Keratinocyte (primary cell): ENCODE results near the gene CLCA1. TPM values are rescaled to one million over a fixed set of nuclear protein-coding genes. Genes with fewer than 3 reads are reported as not detected.

ENCODE experiments used
- DNase-seq: peaks from one replicate; pipeline ENCODE4 v3.0.0-alpha.2; 2011; ENCODE audit warnings: low read depth, missing footprints, low spot score
- FAIRE-seq: peaks from 2 replicates; lab custom pipeline; 2011; peaks lifted over from hg19 to GRCh38; lab: Jason Lieb, UNC
- H2AFZ ChIP-seq: 2 replicates; pipeline ENCODE4 v1.6.0; 2012; ENCODE audit warnings: low read length, control low read depth, inconsistent platforms; ENCODE audit not compliant: control insufficient read depth
- H3K27ac ChIP-seq: 2 replicates; pipeline ENCODE4 v1.5.1; 2011; ENCODE audit warnings: low read length; ENCODE audit not compliant: control insufficient read depth, insufficient read depth
- H3K27me3 ChIP-seq: 3 replicates; pipeline ENCODE4 v1.6.0; 2011; ENCODE audit warnings: low read length; ENCODE audit not compliant: control insufficient read depth, insufficient read depth; ENCODE audit errors: extremely low read depth
- H3K36me3 ChIP-seq, 2 experiments: 2 replicates in 1 of 2; 3 replicates in 1 of 2; pipeline ENCODE4 v1.5.1; 2011; ENCODE audit warnings: low read length in 2 of 2, mild to moderate bottlenecking in 1 of 2; ENCODE audit not compliant: control insufficient read depth in 2 of 2, insufficient read depth in 2 of 2; ENCODE audit errors: extremely low read depth in 1 of 2
- H3K4me1 ChIP-seq: 3 replicates; pipeline ENCODE4 v1.5.1; 2011; ENCODE audit warnings: low read length; ENCODE audit not compliant: control insufficient read depth, insufficient read depth; ENCODE audit errors: extremely low read depth
- H3K4me2 ChIP-seq: 3 replicates; pipeline ENCODE4 v1.6.0; 2011; ENCODE audit warnings: low read depth, low read length; ENCODE audit not compliant: control insufficient read depth, insufficient read depth; ENCODE audit errors: extremely low read depth
- H3K4me3 ChIP-seq, 3 experiments: fragments of 200-600 bp in 1 of 3; sonication (generic) in 1 of 3; 2 replicates in 2 of 3; 3 replicates in 1 of 3; pipeline ENCODE4 v1.5.1; 2011 to 2016; ENCODE audit warnings: low read length in 3 of 3, mild to moderate bottlenecking in 3 of 3, control low read depth in 2 of 3, inconsistent platforms in 1 of 3, low read depth in 1 of 3, mixed read lengths in 1 of 3, mixed run types in 1 of 3, moderate library complexity in 1 of 3; ENCODE audit not compliant: control insufficient read depth in 2 of 3, insufficient read depth in 2 of 3; ENCODE audit errors: extremely low read depth in 1 of 3
- H3K79me2 ChIP-seq: 2 replicates; pipeline ENCODE4 v1.6.0; 2012; ENCODE audit warnings: low read length; ENCODE audit not compliant: control insufficient read depth, insufficient read depth
- H3K9ac ChIP-seq: 3 replicates; pipeline ENCODE4 v1.6.0; 2011; ENCODE audit warnings: low read length; ENCODE audit not compliant: control insufficient read depth, insufficient read depth; ENCODE audit errors: extremely low read depth
- H3K9me1 ChIP-seq: 3 replicates; pipeline ENCODE4 v1.6.0; 2011; ENCODE audit warnings: low read length; ENCODE audit not compliant: control insufficient read depth, insufficient read depth; ENCODE audit errors: extremely low read depth
- H3K9me3 ChIP-seq: 2 replicates; pipeline ENCODE4 v1.5.1; 2012; ENCODE audit warnings: low read depth, low read length; ENCODE audit not compliant: control insufficient read depth
- H4K20me1 ChIP-seq: 3 replicates; pipeline ENCODE4 v1.6.0; 2011; ENCODE audit warnings: low read length; ENCODE audit not compliant: control insufficient read depth, insufficient read depth; ENCODE audit errors: extremely low read depth
- EZH2 ChIP-seq: IDR thresholded peaks from one replicate; pipeline ENCODE4 v1.6.1; 2012; ENCODE audit warnings: inconsistent platforms, mild to moderate bottlenecking, low read length, moderate library complexity
- dilution Hi-C: fragments of 300-500 bp; cut with MboI; formaldehyde crosslinking; loops from one replicate; pipeline ENCODE4 v1.7.0; 2020; ENCODE audit warnings: low sequenced_read_pairs; ENCODE audit not compliant: extremely low pct_ligation_motif_present
- polyA plus RNA-seq, 5 experiments: library from polyadenylated mRNA; depleted of rRNA in 3 of 5; stranded (reverse) in 3 of 5; stranded (forward) in 1 of 5; unstranded in 1 of 5; fragments of >200 nt; gene quantifications; 1 replicate in 1 of 5; 2 replicates in 3 of 5; 3 replicates in 1 of 5; pipeline versions ENCODE4 v1.2.1 to v1.2.3, GENCODE V29; 2011 to 2012; ENCODE audit warnings: missing spikeins in 2 of 5, low read depth in 1 of 5, low replicate concordance in 1 of 5
- TF ChIP-seq, protein P1 (sequence below), 3 experiments: IDR thresholded peaks in 1 of 3; conservative IDR thresholded peaks in 1 of 3; optimal IDR thresholded peaks in 1 of 3; 2 replicates in 2 of 3; 3 replicates in 1 of 3; pipeline versions ENCODE3 to v1.5.1; 2011; ENCODE audit warnings: low read length in 3 of 3, mild to moderate bottlenecking in 3 of 3, moderate library complexity in 2 of 3, control low read depth in 1 of 3, inconsistent platforms in 1 of 3; ENCODE audit not compliant: insufficient read depth in 2 of 3; ENCODE audit errors: extremely low read depth in 1 of 3

Gene CLCA1
- polyA plus RNA-seq, 1 donor (not counting 4 experiments of a cell fraction or from before 2014, with no cell fraction given), result 0.04 TPM

DNA sequence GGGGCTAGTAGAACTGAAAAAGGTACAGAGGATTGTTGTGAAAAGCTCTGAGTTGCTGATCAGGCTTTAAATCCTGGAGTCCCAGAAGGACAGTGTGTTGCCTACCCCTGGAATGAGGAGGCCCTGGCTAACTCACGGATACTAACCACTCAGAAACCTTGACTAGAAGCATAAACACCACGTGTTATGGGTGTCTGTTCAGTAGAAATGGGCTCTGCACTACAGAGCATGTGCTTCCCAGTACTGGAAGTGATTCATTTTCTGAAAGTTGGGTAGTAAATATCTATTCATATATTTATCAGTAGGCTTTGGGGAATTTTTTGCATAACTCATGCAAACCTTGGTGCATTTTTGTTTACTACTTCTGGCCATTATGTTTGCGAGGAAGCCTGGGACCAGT is 15.1 kb upstream of the CLCA1 start:
- no peak for FAIRE-seq

DNA sequence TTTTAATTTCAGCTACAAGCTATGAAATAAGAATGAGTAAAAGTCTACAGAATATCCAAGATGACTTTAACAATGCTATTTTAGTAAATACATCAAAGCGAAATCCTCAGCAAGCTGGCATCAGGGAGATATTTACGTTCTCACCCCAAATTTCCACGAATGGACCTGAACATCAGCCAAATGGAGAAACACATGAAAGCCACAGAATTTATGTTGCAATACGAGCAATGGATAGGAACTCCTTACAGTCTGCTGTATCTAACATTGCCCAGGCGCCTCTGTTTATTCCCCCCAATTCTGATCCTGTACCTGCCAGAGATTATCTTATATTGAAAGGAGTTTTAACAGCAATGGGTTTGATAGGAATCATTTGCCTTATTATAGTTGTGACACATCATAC is 13.7 kb upstream of the CLCA1 start:
- TF ChIP-seq, protein P1, sequence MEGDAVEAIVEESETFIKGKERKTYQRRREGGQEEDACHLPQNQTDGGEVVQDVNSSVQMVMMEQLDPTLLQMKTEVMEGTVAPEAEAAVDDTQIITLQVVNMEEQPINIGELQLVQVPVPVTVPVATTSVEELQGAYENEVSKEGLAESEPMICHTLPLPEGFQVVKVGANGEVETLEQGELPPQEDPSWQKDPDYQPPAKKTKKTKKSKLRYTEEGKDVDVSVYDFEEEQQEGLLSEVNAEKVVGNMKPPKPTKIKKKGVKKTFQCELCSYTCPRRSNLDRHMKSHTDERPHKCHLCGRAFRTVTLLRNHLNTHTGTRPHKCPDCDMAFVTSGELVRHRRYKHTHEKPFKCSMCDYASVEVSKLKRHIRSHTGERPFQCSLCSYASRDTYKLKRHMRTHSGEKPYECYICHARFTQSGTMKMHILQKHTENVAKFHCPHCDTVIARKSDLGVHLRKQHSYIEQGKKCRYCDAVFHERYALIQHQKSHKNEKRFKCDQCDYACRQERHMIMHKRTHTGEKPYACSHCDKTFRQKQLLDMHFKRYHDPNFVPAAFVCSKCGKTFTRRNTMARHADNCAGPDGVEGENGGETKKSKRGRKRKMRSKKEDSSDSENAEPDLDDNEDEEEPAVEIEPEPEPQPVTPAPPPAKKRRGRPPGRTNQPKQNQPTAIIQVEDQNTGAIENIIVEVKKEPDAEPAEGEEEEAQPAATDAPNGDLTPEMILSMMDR (optimal IDR thresholded peaks at IDR 0.05 in 1 of 3, IDR thresholded peaks at IDR 0.05 in 1 of 3, conservative IDR thresholded peaks at IDR 0.05 in 1 of 3; ENCODE audit: extremely low read depth in 1 of 3, insufficient read depth in 2 of 3, low read length in 3 of 3), result no peak
- no peak for TF ChIP-seq EZH2
- Histone ChIP-seq H2AFZ (no peak overlapping the region), H3K9ac (no peak overlapping the region), H3K27me3 (no peaks in the 10 kb centered on the region), H3K9me1 (no peaks in the 10 kb centered on the region), H3K4me3 (no peak overlapping the region), H3K27ac (no peak overlapping the region), H3K4me1 (no peaks in the 10 kb centered on the region), H3K4me2 (no peak overlapping the region), H3K36me3 (peaks cover 15 to 18% of the 10 kb centered on the region in 2 experiments), H3K9me3 (no peaks in the 10 kb centered on the region), H4K20me1 (no peaks in the 10 kb centered on the region), H3K79me2 (no peaks in the 10 kb centered on the region)
- FAIRE-seq (no peak), DNase-seq (no peak)
- dilution Hi-C loops, result no loop called here

More for the DNA sequence above, 15.1 kb upstream of the CLCA1 start:
- H3K27me3 ChIP-seq, result no peaks in the 10 kb centered on the region
- H3K4me1 ChIP-seq, result no peaks in the 10 kb centered on the region
- H4K20me1 ChIP-seq, result no peaks in the 10 kb centered on the region
- no peaks in the 10 kb centered on the region for H3K9me1 ChIP-seq
- no peaks in the 10 kb centered on the region for H3K9me3 ChIP-seq
- no peak overlapping the region for H3K9ac ChIP-seq
- no peak overlapping the region for H3K27ac ChIP-seq
- no peaks in the 10 kb centered on the region for H3K79me2 ChIP-seq
- dilution Hi-C loops, result no loop called here
- no peak overlapping the region for H3K4me3 ChIP-seq
- H2AFZ ChIP-seq, result no peak overlapping the region
- DNase-seq, result no peak
- H3K36me3 ChIP-seq, result peaks cover 18% of the 10 kb centered on the region in 2 experiments
- TF ChIP-seq, protein P1 (optimal IDR thresholded peaks at IDR 0.05 in 1 of 3, IDR thresholded peaks at IDR 0.05 in 1 of 3, conservative IDR thresholded peaks at IDR 0.05 in 1 of 3; ENCODE audit: extremely low read depth in 1 of 3, insufficient read depth in 2 of 3, low read length in 3 of 3), result no peak
- no peak for TF ChIP-seq EZH2
- H3K4me2 ChIP-seq, result no peak overlapping the region
